H9 (cell line): Measurements from ENCODE around the gene DDO. TPM values are rescaled to one million over a fixed set of nuclear protein-coding genes. Genes with fewer than 3 reads are reported as not detected.

ENCODE experiments used
- DNase-seq: peaks from one replicate; pipeline ENCODE4 v3.0.0-alpha.2; 2017
- H2AFZ ChIP-seq: one replicate; pipeline ENCODE4 v1.6.1; 2013; ENCODE audit warnings: mild to moderate bottlenecking, low read length, control low read depth, moderate library complexity
- H2AK5ac ChIP-seq: 2 replicates; pipeline ENCODE4 v1.6.1; 2013; ENCODE audit warnings: low read length, control low read depth, mixed read lengths; ENCODE audit not compliant: insufficient read length
- H2BK120ac ChIP-seq: one replicate; pipeline ENCODE4 v1.6.1; 2013; ENCODE audit warnings: low read depth, mild to moderate bottlenecking, low read length, control low read depth, inconsistent platforms; ENCODE audit not compliant: poor library complexity, severe bottlenecking
- H2BK12ac ChIP-seq: 2 replicates; pipeline ENCODE4 v1.6.1; 2013; ENCODE audit warnings: low read length, control low read depth, mixed read lengths, low read depth; ENCODE audit not compliant: insufficient read length
- H2BK15ac ChIP-seq: 2 replicates; pipeline ENCODE4 v1.6.1; 2013; ENCODE audit warnings: low read depth, low read length, control low read depth
- H2BK20ac ChIP-seq: one replicate; pipeline ENCODE4 v1.6.1; 2013; ENCODE audit warnings: low read depth, mild to moderate bottlenecking, low read length, control low read depth, inconsistent platforms; ENCODE audit not compliant: poor library complexity, severe bottlenecking
- H2BK5ac ChIP-seq: 2 replicates; pipeline ENCODE4 v1.6.1; 2013; ENCODE audit warnings: low read length, control low read depth, mixed read lengths; ENCODE audit not compliant: insufficient read length
- H3K14ac ChIP-seq: 2 replicates; pipeline ENCODE4 v1.6.1; 2013; ENCODE audit warnings: low read length, control low read depth; ENCODE audit not compliant: insufficient read depth
- H3K18ac ChIP-seq: 2 replicates; pipeline ENCODE4 v1.6.1; 2013; ENCODE audit warnings: low read depth, mild to moderate bottlenecking, mixed read lengths, low read length, control low read depth; ENCODE audit not compliant: insufficient read length
- H3K23ac ChIP-seq: 2 replicates; pipeline ENCODE4 v1.6.1; 2013; ENCODE audit warnings: low read length, control low read depth, mixed read lengths, low read depth; ENCODE audit not compliant: insufficient read length
- H3K23me2 ChIP-seq: 2 replicates; pipeline ENCODE4 v1.6.1; 2013; ENCODE audit warnings: low read depth, mild to moderate bottlenecking, mixed read lengths, low read length, control low read depth; ENCODE audit not compliant: insufficient read length, poor library complexity, severe bottlenecking
- H3K27ac ChIP-seq: 2 replicates; pipeline ENCODE4 v1.5.1; 2013; ENCODE audit warnings: low read length, control low read depth, mixed read lengths, low read depth; ENCODE audit not compliant: insufficient read length
- H3K27me3 ChIP-seq: 2 replicates; pipeline ENCODE4 v1.6.1; 2013; ENCODE audit warnings: low read length, control low read depth, inconsistent platforms; ENCODE audit not compliant: insufficient read depth
- H3K4ac ChIP-seq: 2 replicates; pipeline ENCODE4 v1.6.1; 2013; ENCODE audit warnings: low read depth, mild to moderate bottlenecking, control low read depth, inconsistent platforms, low read length, moderate library complexity
- H3K4me1 ChIP-seq: 2 replicates; pipeline ENCODE4 v1.6.1; 2013; ENCODE audit warnings: low read length, control low read depth, inconsistent platforms; ENCODE audit not compliant: insufficient read depth
- H3K4me2 ChIP-seq: 2 replicates; pipeline ENCODE4 v1.6.1; 2013; ENCODE audit warnings: low read length, control low read depth, mixed read lengths; ENCODE audit not compliant: insufficient read length, insufficient read depth
- H3K56ac ChIP-seq: 2 replicates; pipeline ENCODE4 v1.6.1; 2013; ENCODE audit warnings: low read depth, mild to moderate bottlenecking, mixed read lengths, low read length, control low read depth; ENCODE audit not compliant: insufficient read length
- H3K79me1 ChIP-seq: 2 replicates; pipeline ENCODE4 v1.6.1; 2013; ENCODE audit warnings: low read depth, mild to moderate bottlenecking, moderate library complexity, low read length, control low read depth, inconsistent platforms; ENCODE audit not compliant: insufficient read depth, poor library complexity, severe bottlenecking
- H3K79me2 ChIP-seq: 2 replicates; pipeline ENCODE4 v1.6.1; 2013; ENCODE audit warnings: low read length, control low read depth, inconsistent platforms; ENCODE audit not compliant: insufficient read depth
- H3K9ac ChIP-seq: 2 replicates; pipeline ENCODE4 v1.6.1; 2013; ENCODE audit warnings: low read length, control low read depth, mixed read lengths; ENCODE audit not compliant: insufficient read length; ENCODE audit errors: extremely low read depth
- H3K9me3 ChIP-seq: one replicate; pipeline ENCODE4 v1.6.1; 2013; ENCODE audit warnings: low read depth, low read length, inconsistent platforms; ENCODE audit not compliant: control insufficient read depth
- H3T11ph ChIP-seq: one replicate; pipeline ENCODE4 v1.6.1; 2013; ENCODE audit warnings: mild to moderate bottlenecking, low read length, control low read depth, inconsistent platforms
- H4K20me1 ChIP-seq: one replicate; pipeline ENCODE4 v1.6.1; 2013; ENCODE audit not compliant: control insufficient read depth, insufficient read length, insufficient read depth
- H4K5ac ChIP-seq: 2 replicates; pipeline ENCODE4 v1.6.1; 2013; ENCODE audit warnings: low read depth, mild to moderate bottlenecking, mixed read lengths, low read length, control low read depth; ENCODE audit not compliant: insufficient read length
- H4K8ac ChIP-seq: replicated peaks from 2 replicates; pipeline ENCODE4 v1.6.1; 2013; ENCODE audit warnings: low read length, control low read depth, mixed read lengths, low read depth; ENCODE audit not compliant: insufficient read length
- H4K91ac ChIP-seq: 2 replicates; pipeline ENCODE4 v1.6.1; 2013; ENCODE audit warnings: low read depth, mild to moderate bottlenecking, moderate library complexity, mixed read lengths, low read length, control low read depth; ENCODE audit not compliant: insufficient read length
- H3K27ac Mint-ChIP-seq, 3 experiments: 2 replicates in 2 of 3; 3 replicates in 1 of 3; pipeline ENCODE4 v1.8.0; 2020 to 2021; ENCODE audit warnings: mixed read lengths in 3 of 3, mild to moderate bottlenecking in 1 of 3, moderate library complexity in 1 of 3
- H3K27me3 Mint-ChIP-seq: 2 replicates; pipeline ENCODE4 v1.8.0; 2021; ENCODE audit warnings: low read depth, mild to moderate bottlenecking, moderate library complexity, mixed read lengths
- H3K36me3 Mint-ChIP-seq, 3 experiments: 2 replicates in 2 of 3; 3 replicates in 1 of 3; pipeline ENCODE4 v1.8.0; 2020 to 2021; ENCODE audit warnings: low read depth in 3 of 3, mixed read lengths in 3 of 3; ENCODE audit not compliant: insufficient read depth in 1 of 3
- H3K4me1 Mint-ChIP-seq, 2 experiments: 2 replicates each; pipeline ENCODE4 v1.8.0; 2020; ENCODE audit warnings: mixed read lengths in 2 of 2
- H3K4me3 Mint-ChIP-seq, 2 experiments: 2 replicates in 1 of 2; 3 replicates in 1 of 2; pipeline ENCODE4 v1.8.0; 2020 to 2021; ENCODE audit warnings: mild to moderate bottlenecking in 2 of 2, mixed read lengths in 2 of 2, moderate library complexity in 1 of 2
- H3K9me3 Mint-ChIP-seq, 2 experiments: 2 replicates in 1 of 2; 3 replicates in 1 of 2; pipeline ENCODE4 v1.8.0; 2020; ENCODE audit warnings: mild to moderate bottlenecking in 2 of 2, mixed read lengths in 2 of 2, moderate library complexity in 1 of 2
- WGBS: extraction: QIAGEN DNeasy Blood & Tissue Kit; methylation state at CpG from one replicate; pipeline ENCODE4 v1.1.7; 2013; ENCODE audit warnings: missing lambda C conversion rate, low lambda C conversion rate, mixed read lengths; ENCODE audit not compliant: insufficient read length; ENCODE audit errors: extremely low coverage; 5-methylcytosine and 5-hydroxymethylcytosine counted together
- total RNA-seq: library from RNA; stranded (reverse); gene quantifications from 2 replicates; pipeline ENCODE4 v1.2.1, GENCODE V29; 2021
- TF ChIP-seq, protein P1 (sequence below): fragments of 200-600 bp; sonication (generic); conservative IDR thresholded peaks from 3 replicates; pipeline ENCODE4 v1.8.0; 2021; ENCODE audit warnings: antibody characterized with exemption, mild to moderate bottlenecking

DDO gene
- total RNA-seq, 1 experiment from 2014 or later, result not detected

DNA sequence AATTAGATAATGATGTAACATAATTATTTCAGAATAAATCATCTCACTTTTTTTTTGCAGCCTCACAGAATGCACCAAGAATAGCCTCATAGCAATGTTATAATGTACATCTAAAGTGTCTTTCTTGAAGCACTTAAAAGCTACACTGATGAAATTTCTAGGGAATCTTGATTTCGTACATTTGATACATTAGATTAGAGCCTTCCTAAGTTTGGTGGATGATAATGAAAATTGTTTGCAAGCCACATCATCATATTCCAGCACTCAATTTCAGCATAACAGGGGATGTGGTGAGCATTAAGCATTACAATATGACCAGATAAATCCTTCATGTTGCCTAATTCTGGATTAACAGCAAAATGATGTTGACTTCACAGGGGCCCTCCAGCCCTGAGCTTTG is 47.5 kb downstream of the DDO start:
- H3K79me1 ChIP-seq, result no peaks in the 10 kb centered on the region

More for the DNA sequence above, 47.5 kb downstream of the DDO start:
- DNase-seq, result no peak
- no peak overlapping the region for H3K27ac ChIP-seq
- H2BK20ac ChIP-seq, result no peak overlapping the region
- H3K4me2 ChIP-seq, result no peak overlapping the region
- H2BK120ac ChIP-seq, result no peak overlapping the region
- no peaks in the 10 kb centered on the region for H3K27me3 ChIP-seq
- no peak overlapping the region for H2BK5ac ChIP-seq
- no peak overlapping the region for H3K4me3 Mint-ChIP-seq
- H3K56ac ChIP-seq, result no peak overlapping the region
- no peaks in the 10 kb centered on the region for H3K4me1 ChIP-seq
- no peak overlapping the region for H3K4ac ChIP-seq
- peaks cover 44 to 53% of the 10 kb centered on the region in 2 experiments for H3K4me1 Mint-ChIP-seq
- no peak overlapping the region for H3K27ac Mint-ChIP-seq
- no peak overlapping the region for H3K9ac ChIP-seq
- H3K79me2 ChIP-seq, result no peaks in the 10 kb centered on the region
- H2AK5ac ChIP-seq, result no peak overlapping the region
- H3T11ph ChIP-seq, result no peak overlapping the region
- no CpG with 5 or more reads among the region's 1 CpG for WGBS
- peaks cover 6% of the 10 kb centered on the region; the same call in 1 of the 2 replicates for H3K27me3 Mint-ChIP-seq
- no peak overlapping the region for H3K14ac ChIP-seq
- H3K23ac ChIP-seq, result no peak overlapping the region
- no peaks in the 10 kb centered on the region for H3K9me3 Mint-ChIP-seq
- no peak overlapping the region for H4K91ac ChIP-seq
- TF ChIP-seq, protein P1, sequence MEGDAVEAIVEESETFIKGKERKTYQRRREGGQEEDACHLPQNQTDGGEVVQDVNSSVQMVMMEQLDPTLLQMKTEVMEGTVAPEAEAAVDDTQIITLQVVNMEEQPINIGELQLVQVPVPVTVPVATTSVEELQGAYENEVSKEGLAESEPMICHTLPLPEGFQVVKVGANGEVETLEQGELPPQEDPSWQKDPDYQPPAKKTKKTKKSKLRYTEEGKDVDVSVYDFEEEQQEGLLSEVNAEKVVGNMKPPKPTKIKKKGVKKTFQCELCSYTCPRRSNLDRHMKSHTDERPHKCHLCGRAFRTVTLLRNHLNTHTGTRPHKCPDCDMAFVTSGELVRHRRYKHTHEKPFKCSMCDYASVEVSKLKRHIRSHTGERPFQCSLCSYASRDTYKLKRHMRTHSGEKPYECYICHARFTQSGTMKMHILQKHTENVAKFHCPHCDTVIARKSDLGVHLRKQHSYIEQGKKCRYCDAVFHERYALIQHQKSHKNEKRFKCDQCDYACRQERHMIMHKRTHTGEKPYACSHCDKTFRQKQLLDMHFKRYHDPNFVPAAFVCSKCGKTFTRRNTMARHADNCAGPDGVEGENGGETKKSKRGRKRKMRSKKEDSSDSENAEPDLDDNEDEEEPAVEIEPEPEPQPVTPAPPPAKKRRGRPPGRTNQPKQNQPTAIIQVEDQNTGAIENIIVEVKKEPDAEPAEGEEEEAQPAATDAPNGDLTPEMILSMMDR, result no peak
- H3K9me3 ChIP-seq, result no peaks in the 10 kb centered on the region
- H3K36me3 Mint-ChIP-seq, result no peaks in the 10 kb centered on the region; a peak in 1 of 7 replicates
- H2BK15ac ChIP-seq, result no peak overlapping the region
- H2BK12ac ChIP-seq, result no peak overlapping the region
- H4K5ac ChIP-seq, result no peak overlapping the region
- H2AFZ ChIP-seq, result no peak overlapping the region
- no peak overlapping the region for H4K8ac ChIP-seq
- no peaks in the 10 kb centered on the region for H4K20me1 ChIP-seq
- no peaks in the 10 kb centered on the region for H3K23me2 ChIP-seq
- no peak overlapping the region for H3K18ac ChIP-seq
